ENCODE measurements around the gene COX7A1.

The COX7A1 gene

DNA sequence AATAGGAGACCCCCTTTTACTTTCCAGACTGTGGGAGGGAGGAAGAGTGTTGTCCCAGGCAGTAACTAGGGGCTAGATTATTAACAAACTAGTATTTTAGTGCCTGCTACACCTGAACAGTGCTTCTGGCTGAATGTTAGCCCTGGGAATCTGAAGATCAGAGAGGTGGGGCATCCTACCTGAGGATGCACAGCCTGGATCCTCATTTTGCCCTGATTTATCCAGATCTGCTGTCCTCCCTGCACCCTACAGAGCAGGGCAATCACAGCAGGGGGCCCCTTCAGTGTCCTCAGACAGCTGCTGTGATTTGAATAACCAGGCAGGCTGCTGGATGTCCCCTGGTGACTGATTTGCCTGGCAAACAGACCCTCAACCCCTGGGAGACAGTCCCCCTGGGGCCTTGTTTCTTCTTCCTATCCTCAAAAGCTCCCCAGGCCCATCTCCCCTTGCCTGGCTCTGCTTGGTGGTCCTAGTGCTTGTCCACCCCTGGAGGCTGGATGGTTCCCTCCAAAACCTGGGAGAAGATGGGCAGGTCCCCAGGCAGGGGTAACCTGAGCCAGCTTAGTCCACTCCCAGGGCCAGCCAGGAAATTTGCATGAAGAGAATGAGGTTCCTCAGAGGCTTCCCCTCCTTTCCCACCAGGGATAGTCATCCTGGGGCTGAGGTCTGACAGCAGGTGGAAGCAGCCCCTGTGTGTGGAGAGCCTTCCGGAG, 41.6 kb downstream of the COX7A1 start, which contains the start of gene OVOL3:
OVOL3 (plus strand) TSS at position 657 of the 713 bp plus-strand sequence. CDS start 60 bp downstream, outside the sequence.
- Histone ChIP-seq H3K9me3 (ENCODE audit: control insufficient read depth, insufficient read depth, low read depth, low read length) (no peaks in the 10 kb centered on the region), H3K4me3 (ENCODE audit: low read depth, low read length) (no peak within 1 kb of the TSS), H3K27ac (ENCODE audit: low read depth, low read length) (no peak within 1 kb of the TSS), H3K27me3 (ENCODE audit: control insufficient read depth, insufficient read depth, low read length) (no peaks in the 10 kb centered on the region), H3K36me3 (ENCODE audit: control insufficient read depth, insufficient read depth, low read length) (peaks cover 28% of the 10 kb centered on the region), H3K9ac (ENCODE audit: low read length) (no peak within 1 kb of the TSS), H3K4me1 (ENCODE audit: control insufficient read depth, insufficient read depth, low read length) (peaks cover 18% of the 10 kb centered on the region)

DNA sequence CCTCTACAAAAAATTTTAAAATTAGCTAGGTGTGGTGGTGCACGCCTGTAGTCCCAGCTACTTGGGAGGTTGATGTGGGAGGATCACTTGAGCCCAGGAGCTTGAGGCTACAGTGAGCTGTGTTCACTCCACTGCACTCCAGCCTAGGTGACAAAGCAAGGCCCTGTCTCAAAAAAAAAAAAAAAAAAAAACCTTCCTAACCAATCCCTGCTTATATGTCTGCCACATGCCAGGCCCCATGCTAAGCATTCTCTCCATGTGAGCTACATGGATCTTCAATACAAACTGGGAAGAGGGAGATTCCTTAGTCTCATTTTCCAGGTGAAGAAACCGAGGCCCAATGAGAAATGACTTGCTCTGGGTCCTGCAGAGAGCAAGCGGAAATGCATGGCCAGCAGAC, 43.6 kb downstream of the COX7A1 start:
- H3K4me1 ChIP-seq (ENCODE audit: control insufficient read depth, insufficient read depth, low read length) = peaks cover 18% of the 10 kb centered on the region
- no peak overlapping the region for H3K4me3 ChIP-seq (ENCODE audit: low read depth, low read length)
- H3K27ac ChIP-seq (ENCODE audit: low read depth, low read length) = no peak overlapping the region
- no peak overlapping the region for H3K9ac ChIP-seq (ENCODE audit: low read length)
- peaks cover 47% of the 10 kb centered on the region for H3K36me3 ChIP-seq (ENCODE audit: control insufficient read depth, insufficient read depth, low read length)
- H3K9me3 ChIP-seq (ENCODE audit: control insufficient read depth, insufficient read depth, low read depth, low read length) = no peaks in the 10 kb centered on the region
- no peaks in the 10 kb centered on the region for H3K27me3 ChIP-seq (ENCODE audit: control insufficient read depth, insufficient read depth, low read length)

DNA sequence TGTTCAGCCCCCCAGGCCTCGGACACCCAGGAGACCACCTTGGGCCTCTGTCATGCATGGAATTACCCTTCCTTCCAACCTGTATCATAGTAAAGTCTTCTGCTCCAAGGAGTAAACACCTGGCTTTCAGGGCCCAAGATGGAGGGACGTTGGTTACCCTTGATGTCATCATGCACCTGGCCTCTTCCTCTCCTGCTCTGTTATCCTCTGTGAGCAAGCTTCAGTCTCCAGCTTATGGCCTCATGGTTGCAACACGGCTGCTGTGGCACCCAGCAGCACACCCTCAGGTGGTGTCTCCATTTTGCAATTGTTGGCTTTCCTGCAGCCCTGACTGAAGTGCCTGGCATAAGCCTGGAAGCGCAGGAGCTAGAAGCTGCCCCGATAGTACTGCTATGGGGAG, 45.3 kb downstream of the COX7A1 start:
- H3K27ac ChIP-seq (ENCODE audit: low read depth, low read length) = no peak overlapping the region
- H3K27me3 ChIP-seq (ENCODE audit: control insufficient read depth, insufficient read depth, low read length) = no peaks in the 10 kb centered on the region
- H3K36me3 ChIP-seq (ENCODE audit: control insufficient read depth, insufficient read depth, low read length) = peaks cover 50% of the 10 kb centered on the region

DNA sequence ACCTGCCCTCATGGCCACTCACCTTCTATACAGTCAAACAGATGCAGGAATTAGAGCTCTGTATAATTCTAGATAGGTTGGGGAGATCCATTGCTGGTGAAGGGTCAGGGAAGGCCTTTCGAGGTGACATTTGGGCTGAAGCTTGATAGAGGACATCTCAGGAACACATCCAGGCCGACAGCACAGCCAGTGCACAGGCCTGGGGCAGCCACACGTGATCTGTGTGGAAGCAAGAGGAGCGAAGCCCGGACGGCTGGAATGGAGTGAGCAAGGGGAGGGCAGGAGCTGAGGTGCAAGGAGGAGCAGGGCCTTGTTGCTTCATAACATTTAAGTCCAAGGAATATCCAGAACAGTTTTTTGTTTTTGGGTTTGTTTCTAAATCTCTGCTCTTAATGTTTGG, 45.8 kb downstream of the COX7A1 start:
- Histone ChIP-seq H3K27me3 (ENCODE audit: control insufficient read depth, insufficient read depth, low read length) (no peaks in the 10 kb centered on the region), H3K9ac (ENCODE audit: low read length) (no peak overlapping the region), H3K9me3 (ENCODE audit: control insufficient read depth, insufficient read depth, low read depth, low read length) (no peaks in the 10 kb centered on the region), H3K4me1 (ENCODE audit: control insufficient read depth, insufficient read depth, low read length) (peaks cover 11% of the 10 kb centered on the region), H3K4me3 (ENCODE audit: low read depth, low read length) (no peak overlapping the region), H3K36me3 (ENCODE audit: control insufficient read depth, insufficient read depth, low read length) (peaks cover 53% of the 10 kb centered on the region), H3K27ac (ENCODE audit: low read depth, low read length) (no peak overlapping the region)

More for the DNA sequence above, 45.3 kb downstream of the COX7A1 start:
- Histone ChIP-seq H3K9me3 (ENCODE audit: control insufficient read depth, insufficient read depth, low read depth, low read length) (no peaks in the 10 kb centered on the region), H3K4me3 (ENCODE audit: low read depth, low read length) (no peak overlapping the region), H3K9ac (ENCODE audit: low read length) (no peak overlapping the region), H3K4me1 (ENCODE audit: control insufficient read depth, insufficient read depth, low read length) (peaks cover 13% of the 10 kb centered on the region)

DNA sequence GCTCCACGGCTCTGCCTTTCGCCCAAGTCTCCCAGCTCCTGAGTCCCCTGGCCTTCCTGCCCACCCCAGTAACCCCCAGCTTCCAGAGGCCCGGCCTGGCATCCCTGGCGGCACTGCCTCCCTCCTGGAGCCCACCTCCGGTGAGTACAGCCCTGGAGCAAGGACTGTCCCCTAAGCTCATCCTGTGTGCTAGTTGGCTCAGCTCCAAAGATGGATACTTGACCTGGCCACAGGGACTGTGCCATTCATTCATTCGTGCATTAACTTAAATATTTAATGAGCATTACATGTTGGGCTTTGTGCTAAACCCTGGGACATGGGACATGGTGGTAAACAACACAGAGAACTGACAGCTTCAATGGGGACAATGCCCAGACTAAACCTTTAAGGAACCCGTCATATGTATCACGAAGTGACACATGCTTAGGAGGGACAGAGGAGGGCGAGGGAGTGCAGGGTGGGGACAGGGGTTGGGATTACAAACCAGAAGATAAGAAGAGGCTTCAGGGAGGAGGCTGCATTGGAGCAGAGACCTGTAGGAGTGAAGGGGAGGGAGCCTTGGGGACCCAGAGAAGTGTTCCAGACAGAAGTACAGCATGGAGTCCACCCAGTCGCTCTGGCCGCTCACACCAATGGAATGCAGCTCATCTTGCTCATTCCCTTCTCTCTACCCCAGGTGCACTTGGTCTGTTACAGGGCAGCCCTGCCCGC, 48.2 kb downstream of the COX7A1 start:
- Histone ChIP-seq H3K36me3 (ENCODE audit: control insufficient read depth, insufficient read depth, low read length) (peaks cover 77% of the 10 kb centered on the region), H3K4me1 (ENCODE audit: control insufficient read depth, insufficient read depth, low read length) (no peaks in the 10 kb centered on the region), H3K4me3 (ENCODE audit: low read depth, low read length) (no peak overlapping the region), H3K27me3 (ENCODE audit: control insufficient read depth, insufficient read depth, low read length) (no peaks in the 10 kb centered on the region), H3K27ac (ENCODE audit: low read depth, low read length) (no peak overlapping the region), H3K9ac (ENCODE audit: low read length) (no peak overlapping the region), H3K9me3 (ENCODE audit: control insufficient read depth, insufficient read depth, low read depth, low read length) (no peaks in the 10 kb centered on the region)

DNA sequence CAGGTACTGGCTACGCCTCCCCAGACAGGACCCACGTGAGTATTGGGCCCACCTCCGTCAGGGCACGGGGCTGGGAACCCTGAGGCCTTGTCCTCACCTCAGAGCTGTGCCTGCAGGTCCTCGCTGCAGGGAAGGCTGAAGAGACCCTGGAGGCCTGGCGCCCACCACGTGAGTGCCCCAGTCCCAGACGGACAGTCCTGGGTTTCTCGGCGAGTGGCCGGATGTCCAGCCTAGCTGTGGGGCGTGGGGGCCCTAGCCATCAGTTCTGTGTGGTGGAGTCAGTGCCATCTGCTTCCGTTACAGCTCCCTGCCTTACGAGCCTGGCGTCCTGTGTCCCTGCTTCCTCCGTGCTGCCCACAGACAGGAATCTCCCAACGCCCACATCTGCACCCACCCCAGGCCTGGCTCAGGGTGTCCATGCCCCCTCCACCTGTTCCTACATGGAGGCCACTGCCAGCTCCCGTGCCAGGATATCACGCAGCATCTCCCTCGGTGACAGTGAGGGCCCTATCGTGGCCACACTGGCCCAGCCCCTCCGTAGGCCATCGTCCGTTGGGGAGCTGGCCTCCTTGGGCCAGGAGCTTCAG, 49.1 kb downstream of the COX7A1 start:
- H3K4me1 ChIP-seq (ENCODE audit: control insufficient read depth, insufficient read depth, low read length) = no peaks in the 10 kb centered on the region
- H3K27ac ChIP-seq (ENCODE audit: low read depth, low read length) = no peak overlapping the region
- no peak overlapping the region for H3K4me3 ChIP-seq (ENCODE audit: low read depth, low read length)
- no peak overlapping the region for H3K9ac ChIP-seq (ENCODE audit: low read length)
- peaks cover 85% of the 10 kb centered on the region for H3K36me3 ChIP-seq (ENCODE audit: control insufficient read depth, insufficient read depth, low read length)
- no peaks in the 10 kb centered on the region for H3K27me3 ChIP-seq (ENCODE audit: control insufficient read depth, insufficient read depth, low read length)
- no peaks in the 10 kb centered on the region for H3K9me3 ChIP-seq (ENCODE audit: control insufficient read depth, insufficient read depth, low read depth, low read length)

DNA sequence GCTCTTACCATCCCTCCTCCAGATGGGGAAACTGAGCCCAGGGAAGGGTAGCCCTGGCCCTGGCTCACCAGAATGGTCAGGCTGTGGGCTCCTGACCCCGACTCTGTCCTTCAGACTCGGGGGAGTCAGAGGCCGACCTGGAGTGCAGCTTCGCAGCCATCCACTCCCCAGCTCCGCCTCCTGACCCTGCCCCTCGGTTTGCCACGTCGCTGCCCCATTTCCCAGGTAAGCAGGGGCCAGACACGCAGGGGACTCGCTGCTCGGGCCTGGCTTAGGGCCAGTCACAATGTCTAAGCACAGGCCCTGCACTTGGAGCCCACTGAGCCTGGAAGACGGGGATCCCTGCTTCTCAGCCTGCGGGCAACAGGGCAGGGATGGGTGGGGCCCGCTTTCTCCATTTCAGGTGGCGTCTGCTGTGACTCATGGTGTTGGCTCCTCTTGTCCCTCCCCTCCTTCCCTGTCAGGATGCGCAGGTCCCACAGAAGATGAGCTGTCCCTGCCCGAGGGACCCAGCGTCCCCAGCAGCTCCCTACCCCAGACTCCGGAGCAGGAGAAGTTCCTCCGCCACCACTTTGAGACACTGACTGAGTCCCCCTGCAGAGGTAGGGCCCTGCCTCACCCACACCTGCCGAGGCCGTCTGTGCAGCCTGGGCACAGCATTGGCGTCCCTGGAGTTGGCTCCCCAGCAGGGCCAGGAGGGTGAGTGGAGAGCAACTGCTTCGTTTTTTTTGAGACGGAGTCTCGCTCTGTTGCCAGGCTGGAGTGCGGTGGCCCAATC, 50.5 kb downstream of the COX7A1 start:
- Histone ChIP-seq H3K4me3 (ENCODE audit: low read depth, low read length) (no peak overlapping the region), H3K9ac (ENCODE audit: low read length) (no peak overlapping the region), H3K27ac (ENCODE audit: low read depth, low read length) (no peak overlapping the region), H3K36me3 (ENCODE audit: control insufficient read depth, insufficient read depth, low read length) (peaks cover 92% of the 10 kb centered on the region), H3K27me3 (ENCODE audit: control insufficient read depth, insufficient read depth, low read length) (no peaks in the 10 kb centered on the region), H3K4me1 (ENCODE audit: control insufficient read depth, insufficient read depth, low read length) (no peaks in the 10 kb centered on the region), H3K9me3 (ENCODE audit: control insufficient read depth, insufficient read depth, low read depth, low read length) (no peaks in the 10 kb centered on the region)

Measured in HUES6 (cell line).